ENCODE data around the gene SNED1.

Gene SNED1

DNA sequence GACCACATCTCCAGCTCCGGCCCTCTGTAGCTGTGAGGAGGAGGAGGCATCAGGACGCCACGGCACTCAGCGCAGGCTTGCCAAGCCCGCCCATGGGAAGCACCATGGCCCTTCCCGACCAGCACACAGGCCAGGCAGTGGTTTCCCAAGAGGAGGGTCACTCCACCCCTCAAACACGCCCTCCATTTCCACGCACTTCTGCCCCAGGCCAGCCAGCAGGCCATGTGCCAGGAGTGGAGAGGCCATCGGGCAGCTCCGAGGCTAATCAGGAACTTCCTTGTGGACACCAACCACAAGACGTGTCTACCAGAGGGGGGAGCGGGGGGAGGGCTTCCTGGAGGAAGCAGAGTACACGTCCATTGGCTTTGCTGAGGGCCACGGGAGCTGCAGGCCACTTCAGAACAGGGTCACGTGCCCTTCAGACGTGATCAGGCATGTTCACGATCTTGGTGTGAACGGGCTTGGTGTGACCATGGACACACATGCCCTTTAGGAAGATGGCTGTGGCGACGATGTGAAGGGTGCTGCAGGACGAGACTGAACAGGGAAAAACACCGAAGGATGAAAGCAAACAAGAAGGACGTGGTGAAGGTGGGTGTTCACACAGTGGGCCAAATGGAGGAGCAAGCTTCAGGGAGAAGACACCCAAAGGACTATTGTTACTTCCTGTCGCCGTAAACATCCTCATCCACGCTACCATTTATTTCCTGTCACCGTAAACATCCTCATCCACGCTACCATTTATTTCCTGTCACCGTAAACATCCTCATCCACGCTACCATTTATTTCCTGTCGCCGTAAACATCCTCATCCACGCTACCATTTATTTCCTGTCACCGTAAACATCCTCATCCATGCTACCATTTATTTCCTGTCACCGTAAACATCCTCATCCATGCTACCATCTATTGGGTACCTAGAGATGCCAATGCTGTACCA lies 110.1 kb downstream of the SNED1 start:
- no peak for DNase-seq (ENCODE audit: low read depth in 2 of 2)

DNA sequence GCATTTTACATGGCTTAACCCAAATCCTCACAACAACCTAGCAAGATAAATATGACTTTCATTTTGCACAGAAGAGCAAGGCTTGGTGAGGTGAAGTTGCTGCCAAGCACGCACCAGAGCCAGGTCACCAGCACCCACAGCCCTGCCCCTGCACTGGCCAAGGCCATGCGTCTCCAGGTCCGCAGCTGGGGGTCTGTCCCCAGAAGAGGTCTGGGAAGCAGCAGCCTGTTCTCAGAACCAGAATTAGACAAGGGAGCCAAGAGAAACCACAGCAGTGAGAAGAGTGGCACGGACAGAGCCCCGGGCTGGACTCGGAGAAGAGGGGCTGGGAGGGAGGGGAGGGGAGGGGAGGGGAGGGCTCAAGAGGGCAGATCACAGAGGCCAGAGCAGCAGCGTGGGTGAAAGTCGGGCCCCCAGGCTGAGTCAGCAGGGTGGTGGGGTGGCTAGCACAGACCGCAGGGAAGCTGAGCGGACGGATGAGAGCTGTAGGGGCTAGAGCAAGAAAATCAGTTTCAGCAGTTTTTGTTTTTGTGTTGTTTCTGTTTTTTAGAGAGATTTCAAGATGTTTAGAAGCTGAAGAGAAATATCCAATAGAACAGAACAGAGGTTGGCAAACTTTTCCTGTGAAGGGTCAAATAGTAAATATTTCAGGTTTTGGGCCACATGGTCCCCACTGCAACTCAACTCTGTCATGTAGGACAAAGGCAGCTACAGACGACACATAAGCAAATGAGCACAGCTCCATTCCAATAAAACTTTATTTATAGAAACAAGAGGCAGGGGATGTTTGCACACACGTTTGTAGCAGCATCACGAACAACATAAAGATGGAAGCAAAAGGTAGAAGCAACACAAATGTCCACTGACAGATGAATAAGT lies 111.0 kb downstream of the SNED1 start:
- no peak for DNase-seq (ENCODE audit: low read depth in 2 of 2)

DNA sequence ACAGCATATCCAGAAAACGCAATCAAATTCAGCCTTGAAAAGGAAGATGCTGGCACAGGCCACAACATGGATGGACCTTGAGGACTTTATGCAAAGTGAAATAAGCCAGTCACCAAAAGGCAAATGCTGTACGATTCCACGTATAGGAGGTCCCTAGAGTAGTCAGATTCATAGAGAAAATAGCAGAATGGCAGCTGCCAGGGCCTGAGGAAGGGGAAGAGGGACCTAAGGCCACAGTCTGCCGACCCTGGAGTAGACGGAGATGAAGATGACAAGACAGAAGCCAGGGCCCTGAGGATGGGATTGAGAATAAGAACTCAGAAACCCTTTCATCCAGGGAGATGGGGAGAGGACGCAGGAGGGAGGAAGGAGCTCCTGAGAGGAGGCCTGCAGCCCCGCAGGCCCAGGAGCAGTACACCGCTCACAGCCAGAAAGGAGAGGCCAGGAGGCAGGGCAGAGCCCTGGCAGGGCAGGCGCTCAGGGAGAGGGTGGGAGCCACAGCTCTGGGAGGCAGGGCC lies 111.7 kb downstream of the SNED1 start:
- DNase-seq (ENCODE audit: low read depth in 2 of 2), result no peak

DNA sequence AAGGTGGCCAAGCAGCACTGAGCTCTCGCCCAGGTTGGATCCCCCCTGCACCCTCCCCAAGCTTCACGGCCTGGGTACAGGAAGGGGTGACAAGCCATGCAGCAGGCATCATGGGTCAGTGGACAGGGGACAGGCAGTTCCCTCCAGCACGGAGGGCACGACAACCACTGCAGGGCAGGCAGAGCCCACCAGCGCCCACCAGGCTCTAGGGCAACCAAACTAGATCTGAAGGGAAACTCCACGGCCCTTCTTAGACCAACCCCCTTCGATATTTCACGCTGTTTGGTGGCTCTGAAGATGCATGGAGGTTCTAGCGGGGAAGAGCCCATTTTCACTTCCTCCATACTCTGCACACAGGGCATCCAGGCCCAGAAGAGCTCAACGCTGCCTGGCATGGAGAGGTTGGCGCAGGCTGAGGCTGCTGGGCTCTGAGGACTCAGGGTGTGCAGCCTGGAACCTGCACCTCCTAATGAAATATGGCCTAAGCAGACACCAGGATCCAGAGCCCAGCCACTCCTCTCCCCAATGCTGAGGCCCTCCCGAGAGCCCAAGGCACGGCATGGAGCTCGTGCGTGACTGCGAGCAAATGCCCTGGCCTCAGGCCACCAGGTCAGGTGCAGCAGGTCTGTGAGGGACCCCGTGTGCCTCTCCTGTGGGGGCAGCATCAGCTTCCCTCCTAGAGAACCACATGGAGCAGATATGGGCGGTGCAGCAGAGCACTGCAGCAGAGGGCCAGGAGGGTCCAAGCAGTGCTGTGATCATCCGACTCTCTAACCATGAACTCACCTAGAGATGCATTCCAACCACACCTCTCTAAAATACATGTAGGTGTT lies 112.4 kb downstream of the SNED1 start:
- no peak for DNase-seq (ENCODE audit: low read depth in 2 of 2)

- no peak for DNase-seq (ENCODE audit: low read depth in 2 of 2)
Observed at GRCh38 chr2:241111440-241111805, 113.0 kb downstream of the SNED1 start.

DNA sequence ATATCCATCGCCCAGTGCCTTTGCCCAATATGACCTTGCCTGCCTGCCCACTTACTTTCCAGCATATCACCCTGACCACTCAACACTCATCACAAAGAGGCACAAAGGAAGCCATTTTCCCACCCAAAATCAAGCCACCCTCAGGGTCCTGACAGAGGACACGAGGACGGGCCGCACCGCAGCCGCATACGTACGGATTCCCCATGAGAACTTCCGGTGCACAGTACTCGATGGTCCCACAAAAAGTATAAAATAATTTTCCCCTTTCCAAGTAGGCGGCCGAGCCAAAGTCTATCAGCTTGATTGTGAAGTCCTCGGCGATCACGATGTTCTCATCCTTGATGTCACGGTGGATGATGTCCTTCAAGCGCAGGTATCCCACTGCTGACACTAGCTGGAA lies 113.6 kb downstream of the SNED1 start:
- DNase-seq (ENCODE audit: low read depth in 2 of 2), result no peak

- peak; percentile 27 to 48 for DNase-seq (ENCODE audit: low read depth in 2 of 2)
Observed at GRCh38 chr2:241112592-241112991, 114.2 kb downstream of the SNED1 start.

DNA sequence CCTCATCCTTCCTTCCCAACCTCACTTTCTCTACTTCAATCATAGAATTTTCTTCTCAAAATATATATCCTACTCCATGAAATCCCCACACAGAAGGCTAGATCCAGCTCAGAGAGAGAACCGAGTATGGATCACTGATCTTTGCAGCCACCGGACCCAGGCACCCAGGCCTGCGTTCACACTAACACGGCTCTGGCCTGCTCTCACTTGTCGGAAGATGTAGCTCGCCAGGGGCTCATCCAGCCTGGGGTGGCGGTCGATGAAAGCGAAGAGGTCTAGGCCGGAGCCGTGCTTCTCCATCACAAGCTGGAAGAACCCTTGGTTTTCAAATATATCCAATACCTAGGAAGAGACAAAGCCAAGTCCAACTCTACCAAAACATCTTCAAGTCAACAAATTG lies 116.4 kb downstream of the SNED1 start:
- DNase-seq (ENCODE audit: low read depth in 2 of 2), result no peak

DNA sequence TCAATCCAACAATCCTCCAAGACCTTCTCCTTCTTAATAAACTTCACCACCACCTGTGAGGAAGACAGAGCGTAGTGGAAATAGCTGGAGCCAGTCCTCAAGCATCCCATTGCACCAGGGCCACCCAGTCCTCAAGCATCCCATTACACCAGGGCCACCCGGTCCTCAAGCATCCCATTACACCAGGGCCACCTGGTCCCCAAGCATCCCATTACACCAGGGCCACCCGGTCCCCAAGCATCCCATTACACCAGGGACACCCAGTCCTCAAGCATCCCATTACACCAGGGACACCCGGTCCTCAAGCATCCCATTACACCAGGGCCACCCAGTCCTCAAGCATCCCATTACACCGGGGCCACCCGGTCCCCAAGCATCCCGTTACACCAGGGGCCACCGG lies 116.9 kb downstream of the SNED1 start:
- no peak for DNase-seq (ENCODE audit: low read depth in 2 of 2)

DNA sequence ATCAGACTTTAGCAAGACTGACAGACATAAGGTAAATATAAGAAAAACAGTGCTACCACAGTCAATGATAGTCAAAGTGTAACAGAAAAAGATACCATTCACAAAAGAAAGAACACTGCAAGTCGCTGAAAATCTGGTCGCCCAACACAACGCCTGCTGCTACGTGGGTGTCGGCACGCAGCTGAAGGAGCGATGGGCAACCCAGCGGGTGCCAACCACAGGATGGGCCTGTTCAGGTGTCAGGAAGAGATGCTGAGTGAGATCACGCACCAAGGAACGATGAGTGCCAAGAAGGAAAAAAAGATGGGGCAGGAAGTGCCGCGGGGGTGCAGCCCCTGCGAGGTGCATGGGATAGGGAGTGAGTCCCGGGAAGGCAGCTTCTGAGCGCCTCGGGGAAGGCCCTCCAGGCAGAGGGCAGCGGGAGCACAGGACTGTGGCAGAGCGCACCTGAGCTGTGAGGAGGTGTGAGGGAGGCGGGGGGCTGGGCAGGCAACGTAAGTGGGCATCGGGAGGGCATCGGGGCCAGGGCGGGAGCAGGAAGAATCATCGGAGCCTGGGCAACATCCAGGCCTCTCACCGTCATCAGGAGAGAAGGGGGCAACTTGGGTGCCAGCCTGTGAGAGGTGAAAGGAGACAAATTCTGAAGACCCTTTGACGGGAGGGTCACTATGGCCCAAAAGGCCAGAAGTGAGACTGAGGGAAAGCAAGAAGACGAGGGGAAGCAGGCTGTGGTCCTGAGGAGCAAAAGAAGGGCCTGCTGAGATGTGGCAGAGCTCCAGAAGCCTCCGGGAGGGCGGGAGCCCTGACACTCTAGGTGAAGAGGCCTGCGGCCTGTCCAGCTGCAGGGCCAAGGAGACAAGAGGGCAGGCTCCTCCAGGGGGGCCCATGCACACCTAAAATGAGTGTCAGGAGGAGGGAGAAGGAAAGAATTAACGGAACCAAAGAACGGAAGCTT lies 118.5 kb downstream of the SNED1 start:
- DNase-seq (ENCODE audit: low read depth in 2 of 2), result no peak

- DNase-seq (ENCODE audit: low read depth in 2 of 2), result no peak
Observed at GRCh38 chr2:241118737-241119505, 120.5 kb downstream of the SNED1 start.

DNA sequence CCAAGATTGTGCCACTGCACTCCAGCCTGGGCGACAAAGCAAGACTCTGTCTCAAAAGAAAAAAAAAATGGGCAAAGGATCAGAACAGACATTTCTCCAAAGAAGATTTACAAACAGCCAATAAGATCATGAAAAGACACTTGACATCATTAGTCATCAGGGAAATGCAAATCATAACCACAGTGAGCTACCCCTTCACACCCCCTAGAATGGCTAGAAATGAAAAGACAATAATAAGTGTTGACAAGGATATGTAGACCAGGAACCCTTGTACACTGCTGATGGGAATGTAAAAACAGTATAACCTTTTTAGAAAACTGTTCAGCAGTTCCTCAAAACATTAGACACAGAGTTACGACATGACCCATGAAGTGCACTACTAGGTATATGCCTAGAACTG lies 122.0 kb downstream of the SNED1 start:
- no peak for DNase-seq (ENCODE audit: low read depth in 2 of 2)

GRCh38 chr2:241121008-241121407 lies 122.6 kb downstream of the SNED1 start:
- DNase-seq (ENCODE audit: low read depth in 2 of 2), result no peak

DNA sequence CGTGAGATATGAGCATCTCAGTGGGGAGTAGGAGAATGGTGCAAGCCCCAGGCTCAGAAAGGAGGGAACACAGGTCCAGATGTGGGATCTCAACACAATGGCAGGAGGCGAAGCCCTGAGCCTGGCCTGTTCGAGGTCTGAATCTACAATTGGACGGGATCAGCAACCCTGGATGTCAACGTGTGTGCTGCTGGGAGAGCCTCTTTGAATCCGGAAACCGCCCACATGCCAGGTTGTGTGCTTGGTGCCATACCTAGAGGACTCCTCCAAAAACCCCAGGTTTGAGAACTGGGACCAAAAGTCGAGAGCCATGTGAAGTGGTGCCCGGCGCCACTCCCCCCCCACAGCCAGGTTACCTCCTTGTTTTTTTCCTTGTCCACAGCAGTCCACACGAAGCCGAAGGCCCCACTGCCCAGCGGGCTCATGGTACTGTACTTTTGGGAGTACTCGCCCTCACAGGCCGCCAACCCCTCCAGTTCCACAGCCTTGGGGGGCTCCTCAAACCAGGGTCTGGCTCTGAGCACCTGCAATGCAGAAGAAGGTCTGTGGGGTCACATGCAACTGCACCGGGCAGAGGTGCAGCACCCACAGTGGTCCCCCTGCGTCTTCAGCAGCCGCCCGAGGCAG lies 124.1 kb downstream of the SNED1 start:
- no peak for DNase-seq (ENCODE audit: low read depth in 2 of 2)

DNA sequence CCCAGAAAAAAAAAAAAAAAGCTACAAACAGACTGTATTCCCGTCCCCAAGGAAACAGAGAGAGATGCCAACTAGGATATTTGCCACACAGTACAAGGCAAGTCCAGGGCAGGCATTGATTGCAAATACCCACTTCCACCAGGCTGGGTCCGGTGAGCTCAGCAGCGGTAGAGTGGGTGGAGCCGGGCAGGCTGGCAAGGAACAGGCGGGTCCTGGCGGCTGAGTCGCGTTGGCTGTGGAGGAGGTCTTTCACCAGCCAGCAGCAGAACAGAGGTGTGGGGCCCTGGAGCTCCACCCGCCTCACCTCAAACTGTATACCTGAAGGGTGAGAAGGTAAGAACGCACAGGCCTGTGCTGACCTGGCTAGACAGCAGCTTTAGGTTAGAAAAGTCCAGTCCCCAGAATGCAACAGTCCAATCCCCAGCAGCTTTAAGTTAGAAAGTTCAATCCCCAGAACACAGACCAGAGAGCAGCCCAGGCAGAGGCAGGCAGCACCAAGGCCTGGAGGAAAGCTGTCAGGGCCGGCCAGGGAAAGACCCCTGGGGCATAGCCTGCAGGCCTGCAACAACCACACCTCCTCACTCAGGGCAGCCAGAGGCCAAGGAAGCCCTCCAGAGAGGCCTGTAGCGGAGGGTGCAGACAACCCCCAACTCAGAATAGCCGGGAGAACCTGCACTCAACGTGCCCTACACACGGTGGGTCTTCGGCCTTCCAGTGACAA lies 125.6 kb downstream of the SNED1 start:
- no peak for DNase-seq (ENCODE audit: low read depth in 2 of 2)

GRCh38 chr2:241125626-241126025 lies 127.2 kb downstream of the SNED1 start:
- DNase-seq (ENCODE audit: low read depth in 2 of 2), result no peak

GRCh38 chr2:241126201-241126611 lies 127.8 kb downstream of the SNED1 start:
- DNase-seq (ENCODE audit: low read depth in 2 of 2), result no peak

GRCh38 chr2:241126771-241127202 lies 128.4 kb downstream of the SNED1 start:
- no peak for DNase-seq (ENCODE audit: low read depth in 2 of 2)

- DNase-seq (ENCODE audit: low read depth in 2 of 2), result no peak
Observed at GRCh38 chr2:241128266-241128665, 129.8 kb downstream of the SNED1 start.

Measured in stimulated activated CD8-positive, alpha-beta memory T cell treated with anti-CD3 and anti-CD28 coated beads, Interleukin-7, amount 100 ng/mL, for 4 hours (primary cell).